LNCaP clone FGC (cell line): Measurements from ENCODE around the gene GRHPR.
"Not testable (repeated sequence)": the region's sequence is repeated elsewhere in the genome, so short reads cannot be mapped to it uniquely, and the experiment has no call there.

Experiments used
- DNase-seq: peaks from one replicate; pipeline ENCODE4 v3.0.0-alpha.2; 2011; ENCODE audit warnings: low read depth
- H3K4me3 ChIP-seq: 2 replicates; pipeline ENCODE4 v1.5.1; 2011; ENCODE audit warnings: mild to moderate bottlenecking, low read depth, low read length, control low read depth
- CTCF ChIP-seq: IDR thresholded peaks from 2 replicates; pipeline ENCODE4 v1.5.1; 2012; ENCODE audit warnings: mild to moderate bottlenecking; ENCODE audit not compliant: control insufficient read depth, insufficient read depth; ENCODE audit errors: extremely low read depth

The GRHPR gene

GRCh38 chr9:37468620-37469019 is 46.1 kb downstream of the GRHPR start:
- TF ChIP-seq CTCF, result no peak
- H3K4me3 ChIP-seq, result no peak overlapping the region
- DNase-seq, result no peak

- TF ChIP-seq CTCF, result no peak
- no peak overlapping the region for H3K4me3 ChIP-seq
- DNase-seq, result no peak
These were observed 49.6 kb downstream of the GRHPR start for GRCh38 chr9:37471942-37472684.

DNA sequence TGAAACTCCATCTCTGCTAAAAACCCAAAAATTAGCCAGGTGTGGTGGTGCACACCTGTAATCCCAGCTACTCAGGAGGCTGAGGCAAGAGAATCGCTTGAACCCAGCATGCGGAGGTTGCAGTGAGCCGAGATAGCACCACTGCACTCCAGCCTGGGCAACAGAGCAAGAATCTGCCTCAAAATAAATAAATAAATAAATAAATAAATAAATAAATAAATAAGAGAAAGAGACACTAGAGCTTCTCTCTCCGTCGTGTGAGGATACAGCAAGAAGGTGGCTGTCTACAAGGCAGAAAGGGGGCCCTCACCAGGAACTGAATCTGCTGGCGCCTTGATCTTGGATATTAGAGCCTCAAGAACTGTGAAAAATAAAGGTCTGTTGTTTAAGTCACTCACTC is 51.5 kb downstream of the GRHPR start:
- not testable (repeated sequence) for H3K4me3 ChIP-seq, DNase-seq

DNA sequence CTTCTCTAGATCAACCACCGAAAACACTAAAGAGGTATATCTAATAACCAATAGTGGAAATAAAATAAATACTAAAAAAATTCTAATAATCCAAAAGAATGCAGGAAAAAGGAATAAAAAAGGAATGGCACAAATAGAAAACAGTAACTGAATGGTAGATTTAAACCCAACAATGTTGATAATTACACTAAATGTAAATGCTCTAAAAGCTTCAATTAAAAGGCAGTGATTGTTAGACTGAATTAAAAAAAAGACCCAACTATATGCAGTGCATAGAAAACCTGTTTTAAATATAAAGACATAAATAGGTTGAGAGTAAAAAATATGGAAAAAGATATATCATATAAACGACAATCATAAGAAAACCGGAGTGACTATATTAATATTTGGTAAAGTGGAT is 51.9 kb downstream of the GRHPR start:
- no peak overlapping the region for H3K4me3 ChIP-seq
- no peak for TF ChIP-seq CTCF
- DNase-seq, result no peak

DNA sequence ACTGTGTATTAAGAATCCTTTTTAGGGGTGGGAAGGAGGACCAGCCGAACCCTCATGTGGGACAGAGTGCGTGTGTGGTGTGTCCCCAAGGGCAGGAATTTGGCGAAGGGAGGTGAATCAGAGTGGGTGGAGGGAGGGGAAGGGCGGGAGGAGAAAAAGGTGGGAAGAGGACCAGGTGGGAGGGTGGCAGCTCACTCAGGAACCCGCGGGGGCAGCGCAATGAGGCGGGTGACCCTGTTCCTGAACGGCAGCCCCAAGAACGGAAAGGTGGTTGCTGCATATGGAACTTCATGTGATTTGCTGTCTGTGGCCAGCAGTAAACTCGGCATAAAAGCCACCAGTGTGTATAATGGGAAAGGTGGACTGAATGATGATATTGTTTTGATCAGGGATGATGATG is 54.4 kb downstream of the GRHPR start:
- DNase-seq, result no peak
- H3K4me3 ChIP-seq, result no peak overlapping the region
- no peak for TF ChIP-seq CTCF

DNA sequence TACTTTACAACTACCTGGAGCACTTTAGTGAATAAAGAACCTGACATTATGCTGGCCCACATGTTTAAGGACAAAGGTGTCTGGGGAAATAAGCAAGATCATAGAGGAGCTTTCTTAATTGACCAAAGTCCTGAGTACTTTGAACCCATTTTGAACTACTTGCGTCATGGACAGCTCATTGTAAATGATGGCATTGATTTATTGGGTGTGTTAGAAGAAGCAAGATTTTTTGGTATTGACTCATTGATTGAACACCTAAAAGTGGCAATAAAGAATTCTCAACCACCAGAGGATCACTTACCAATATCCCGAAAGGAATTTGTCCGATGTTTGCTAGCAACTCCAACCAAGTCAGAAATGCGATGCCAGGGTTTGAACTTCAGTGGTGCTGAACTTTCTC is 54.9 kb downstream of the GRHPR start:
- not testable (repeated sequence) for DNase-seq, H3K4me3 ChIP-seq

DNA sequence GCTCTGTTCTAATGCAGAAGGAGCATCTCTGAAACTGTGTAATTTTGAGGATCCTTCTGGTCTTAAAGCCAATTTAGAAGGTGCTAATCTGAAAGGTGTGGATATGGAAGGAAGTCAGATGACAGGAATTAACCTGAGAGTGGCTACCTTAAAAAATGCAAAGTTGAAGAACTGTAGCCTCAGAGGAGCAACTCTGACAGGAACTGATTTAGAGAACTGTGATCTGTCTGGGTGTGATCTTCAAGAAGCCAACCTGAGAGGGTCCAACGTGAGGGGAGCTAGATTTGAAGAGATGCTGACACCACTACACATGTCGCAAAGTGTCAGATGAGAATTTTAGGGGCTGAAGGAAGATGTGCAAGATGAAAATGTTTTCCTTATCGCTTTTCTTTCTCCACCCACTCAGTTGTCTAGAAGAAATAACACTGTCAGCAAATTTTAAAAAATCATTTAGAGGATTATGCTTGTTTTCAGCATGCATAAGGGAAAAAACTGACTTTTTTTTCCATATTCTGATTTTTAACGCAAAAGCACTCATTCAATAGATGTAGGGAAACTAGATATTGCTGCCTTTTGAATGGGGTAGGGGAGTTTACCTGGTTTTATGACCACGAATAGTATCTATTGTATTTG is 55.6 kb downstream of the GRHPR start:
- not testable (repeated sequence) for DNase-seq, H3K4me3 ChIP-seq

- H3K4me3 ChIP-seq, result no peak overlapping the region
- no peak for DNase-seq
- no peak for TF ChIP-seq CTCF
These were observed 58.3 kb downstream of the GRHPR start for GRCh38 chr9:37480759-37481158.
